HEK293T (cell line): ENCODE results near the gene SPAG7.

Experiments
- FOXM1 ChIP-seq: fragments of 450-650 bp; IDR thresholded peaks from 2 replicates; pipeline ENCODE4 v1.6.1; 2017; ENCODE audit warnings: mild to moderate bottlenecking, borderline replicate concordance
- SP1 ChIP-seq: fragments of 450-650 bp; IDR thresholded peaks from 2 replicates; pipeline ENCODE4 v1.6.1; 2017

DNA sequence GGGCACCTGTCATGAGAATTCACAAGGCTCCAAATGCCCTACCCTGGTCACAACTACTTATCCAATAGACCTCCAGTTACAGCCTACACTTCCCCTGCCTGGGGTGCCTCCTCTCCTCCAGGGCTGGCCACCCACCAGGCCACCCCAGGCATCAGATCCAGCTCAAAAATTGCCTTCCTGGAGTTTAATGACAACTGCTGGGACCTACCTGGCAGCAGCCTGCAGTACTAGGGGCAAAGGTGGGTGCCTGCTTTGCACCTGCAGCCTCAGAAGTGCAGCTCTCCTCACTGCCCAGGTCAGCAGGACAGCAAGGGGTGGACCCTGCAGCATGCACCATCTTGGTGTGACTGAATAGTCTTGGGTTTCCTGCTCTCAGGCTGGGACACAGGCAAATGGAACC, 32.0 kb downstream of the SPAG7 start:
- TF ChIP-seq SP1 (no peak), FOXM1 (no peak)
